Ovary (tissue), 3 donors: ENCODE results near the gene OR11A1.

Source experiments
- EP300 ChIP-seq: sonication (generic); formaldehyde crosslinking; IDR thresholded peaks from one replicate; pipeline ENCODE4 v1.6.1; 2017; ENCODE audit warnings: antibody characterized with exemption
- POLR2A ChIP-seq: fragments of 450-650 bp; IDR thresholded peaks from one replicate; pipeline ENCODE4 v1.6.1; 2017; ENCODE audit warnings: antibody characterized with exemption, mild to moderate bottlenecking, moderate library complexity
- TF ChIP-seq, protein P1 (sequence below), 3 donors: fragments of 450-650 bp in 2 of 3; fragments of 200-600 bp in 1 of 3; IDR thresholded peaks; one replicate each; pipeline versions ENCODE4 v1.5.1 to v1.8.0; 2016 to 2022; ENCODE audit warnings: antibody characterized with exemption in 3 of 3, mild to moderate bottlenecking in 1 of 3
- donor health status: DM: no; HTN: no; CAD: no.

DNA sequence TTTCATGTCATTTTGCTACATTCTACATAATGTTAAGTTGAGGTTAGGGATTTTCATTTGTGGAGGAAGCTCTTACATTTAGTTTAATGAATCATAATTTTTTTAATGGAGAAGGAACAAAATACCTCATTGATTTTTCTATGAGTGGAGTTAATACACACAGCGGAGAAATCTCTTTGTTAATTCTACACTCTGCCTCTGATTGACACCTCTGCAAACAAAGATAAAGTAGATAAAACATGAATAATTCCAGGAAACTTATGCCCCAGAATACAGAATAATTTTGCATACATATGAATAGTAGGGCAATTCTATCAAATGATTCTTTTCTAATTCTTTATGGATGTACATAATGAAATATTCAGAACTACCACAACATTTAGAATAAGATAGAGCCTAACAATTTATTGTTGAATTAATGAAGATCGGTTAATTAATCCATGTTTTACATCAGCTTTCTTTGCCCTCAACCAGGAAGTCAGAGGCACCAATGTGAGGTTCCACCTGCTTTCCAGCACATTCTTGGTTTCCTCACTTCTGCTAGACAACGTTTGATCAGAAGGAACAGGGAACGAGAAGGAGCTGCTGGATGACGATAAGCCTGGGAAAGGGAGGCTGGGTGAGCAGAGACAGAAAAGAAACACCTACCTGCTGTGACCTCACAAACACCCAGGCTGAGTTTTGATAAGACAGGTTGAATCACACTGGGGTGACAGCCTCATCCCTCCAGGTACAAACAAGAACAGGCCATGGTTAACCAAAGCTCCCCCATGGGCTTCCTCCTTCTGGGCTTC is 4.3 kb upstream of the OR11A1 start:
- TF ChIP-seq, protein P1, sequence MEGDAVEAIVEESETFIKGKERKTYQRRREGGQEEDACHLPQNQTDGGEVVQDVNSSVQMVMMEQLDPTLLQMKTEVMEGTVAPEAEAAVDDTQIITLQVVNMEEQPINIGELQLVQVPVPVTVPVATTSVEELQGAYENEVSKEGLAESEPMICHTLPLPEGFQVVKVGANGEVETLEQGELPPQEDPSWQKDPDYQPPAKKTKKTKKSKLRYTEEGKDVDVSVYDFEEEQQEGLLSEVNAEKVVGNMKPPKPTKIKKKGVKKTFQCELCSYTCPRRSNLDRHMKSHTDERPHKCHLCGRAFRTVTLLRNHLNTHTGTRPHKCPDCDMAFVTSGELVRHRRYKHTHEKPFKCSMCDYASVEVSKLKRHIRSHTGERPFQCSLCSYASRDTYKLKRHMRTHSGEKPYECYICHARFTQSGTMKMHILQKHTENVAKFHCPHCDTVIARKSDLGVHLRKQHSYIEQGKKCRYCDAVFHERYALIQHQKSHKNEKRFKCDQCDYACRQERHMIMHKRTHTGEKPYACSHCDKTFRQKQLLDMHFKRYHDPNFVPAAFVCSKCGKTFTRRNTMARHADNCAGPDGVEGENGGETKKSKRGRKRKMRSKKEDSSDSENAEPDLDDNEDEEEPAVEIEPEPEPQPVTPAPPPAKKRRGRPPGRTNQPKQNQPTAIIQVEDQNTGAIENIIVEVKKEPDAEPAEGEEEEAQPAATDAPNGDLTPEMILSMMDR (IDR thresholded peaks at IDR 0.05), result no peak
- no peak for TF ChIP-seq POLR2A
- TF ChIP-seq EP300, result no peak
